WTC11 (cell line): ENCODE measurements around the gene CNTNAP2. TPM values are rescaled to one million over a fixed set of nuclear protein-coding genes. Genes with fewer than 3 reads are reported as not detected.

Experiments
- ATAC-seq: fragments of 200-7000 bp; cut with Tn5 transposase; 2 replicates; pipeline ENCODE4 v1.10.0; 2021; ENCODE audit warnings: mild to moderate bottlenecking, moderate library complexity
- CTCF ChIA-PET: fragments of 300-600 bp; sonication (Branson Sonifier 250); formaldehyde crosslinking; loops from one replicate; lab custom pipeline; 2021; ENCODE audit warnings: antibody characterized with exemption; lab: Charles Lee
- POLR2A ChIA-PET: fragments of 350-600 bp; sonication (Branson Sonifier 250); formaldehyde crosslinking; loops from one replicate; lab custom pipeline; 2021; ENCODE audit warnings: antibody characterized with exemption; lab: Charles Lee
- DNase-seq: peaks from one replicate; pipeline ENCODE4 v3.0.0; 2021; ENCODE audit warnings: low spot score
- H3K27ac Mint-ChIP-seq: 2 replicates; pipeline ENCODE4 v1.8.0; 2021; ENCODE audit warnings: mixed read lengths
- H3K27me3 Mint-ChIP-seq: 2 replicates; pipeline ENCODE4 v1.8.0; 2021; ENCODE audit warnings: low read depth, mild to moderate bottlenecking, moderate library complexity, mixed read lengths
- H3K36me3 Mint-ChIP-seq: 2 replicates; pipeline ENCODE4 v1.8.0; 2021; ENCODE audit warnings: mixed read lengths
- H3K4me1 Mint-ChIP-seq: 2 replicates; pipeline ENCODE4 v1.8.0; 2022; ENCODE audit warnings: mixed read lengths
- H3K4me3 Mint-ChIP-seq: 2 replicates; pipeline ENCODE4 v1.8.0; 2021; ENCODE audit warnings: mild to moderate bottlenecking, moderate library complexity, mixed read lengths
- H3K9me3 Mint-ChIP-seq: 2 replicates; pipeline ENCODE4 v1.8.0; 2021; ENCODE audit warnings: mixed read lengths
- EMX1 ChIP-seq: fragments of 250-450 bp; sonication (Bioruptor Pico); IDR thresholded peaks from 2 replicates; pipeline ENCODE4 v1.8.0; 2021; ENCODE audit warnings: mild to moderate bottlenecking
- FOXK1 ChIP-seq: sonication (generic); formaldehyde crosslinking; IDR thresholded peaks from 2 replicates; pipeline ENCODE4 v1.8.0; 2022; ENCODE audit warnings: mild to moderate bottlenecking, moderate library complexity, missing genetic modification reagents
- KAT7 ChIP-seq: sonication (generic); formaldehyde crosslinking; IDR thresholded peaks from 2 replicates; pipeline ENCODE4 v1.8.1; 2023; ENCODE audit warnings: missing genetic modification reagents, mild to moderate bottlenecking, borderline replicate concordance
- ZNF121 ChIP-seq: sonication (generic); formaldehyde crosslinking; IDR thresholded peaks from 2 replicates; pipeline ENCODE4 v1.8.0; 2023; ENCODE audit warnings: missing genetic modification reagents
- ZNF219 ChIP-seq: sonication (generic); formaldehyde crosslinking; IDR thresholded peaks from 2 replicates; pipeline ENCODE4 v1.8.0; 2023; ENCODE audit warnings: missing genetic modification reagents, mild to moderate bottlenecking, borderline replicate concordance
- ZNF232 ChIP-seq: sonication (generic); formaldehyde crosslinking; IDR thresholded peaks from 2 replicates; pipeline ENCODE4 v1.8.0; 2022; ENCODE audit warnings: mild to moderate bottlenecking, missing genetic modification reagents
- ZNF396 ChIP-seq: fragments of 250-450 bp; sonication (Bioruptor Pico); IDR thresholded peaks from 2 replicates; pipeline ENCODE4 v1.8.0; 2021; ENCODE audit warnings: mild to moderate bottlenecking, moderate library complexity, borderline replicate concordance
- total RNA-seq: library from RNA; stranded (reverse); gene quantifications from 3 replicates; pipeline ENCODE4 v1.2.3, GENCODE V29; 2021
- TF ChIP-seq, protein P1 (sequence below): fragments of 250-450 bp; sonication (Bioruptor Pico); IDR thresholded peaks from 2 replicates; pipeline ENCODE4 v1.9.0; 2021; ENCODE audit warnings: mild to moderate bottlenecking
- TF ChIP-seq, protein P2 (sequence below): sonication (generic); formaldehyde crosslinking; IDR thresholded peaks from 2 replicates; pipeline ENCODE4 v1.8.0; 2022; ENCODE audit warnings: mild to moderate bottlenecking, missing genetic modification reagents
- TF ChIP-seq, protein P3 (sequence below): fragments of 250-450 bp; sonication (Bioruptor Pico); IDR thresholded peaks from 2 replicates; pipeline ENCODE4 v2.1.2; 2022; ENCODE audit warnings: mild to moderate bottlenecking, moderate library complexity
- TF ChIP-seq, protein P4 (sequence below): sonication (generic); formaldehyde crosslinking; IDR thresholded peaks from 2 replicates; pipeline ENCODE4 v1.8.1; 2022; ENCODE audit warnings: low read depth, mild to moderate bottlenecking, moderate library complexity, missing genetic modification reagents, borderline replicate concordance
- TF ChIP-seq, protein P5 (sequence below): sonication (generic); formaldehyde crosslinking; conservative IDR thresholded peaks from 2 replicates; pipeline ENCODE4 v1.8.1; 2023; ENCODE audit warnings: mild to moderate bottlenecking, low read depth, missing genetic modification reagents, moderate library complexity
- TF ChIP-seq, protein P6 (sequence below): sonication (generic); formaldehyde crosslinking; IDR thresholded peaks from 2 replicates; pipeline ENCODE4 v1.8.0; 2023; ENCODE audit warnings: mild to moderate bottlenecking, missing genetic modification reagents
- TF ChIP-seq, protein P7 (sequence below): sonication (generic); formaldehyde crosslinking; IDR thresholded peaks from 2 replicates; pipeline ENCODE4 v1.8.0; 2023; ENCODE audit warnings: missing genetic modification reagents, mild to moderate bottlenecking, borderline replicate concordance
- TF ChIP-seq, protein P8 (sequence below): sonication (generic); formaldehyde crosslinking; IDR thresholded peaks from 2 replicates; pipeline ENCODE4 v1.8.1; 2022; ENCODE audit warnings: mild to moderate bottlenecking, missing genetic modification reagents, moderate library complexity, borderline replicate concordance
- TF ChIP-seq, protein P9 (sequence below): sonication (generic); formaldehyde crosslinking; IDR thresholded peaks from 2 replicates; pipeline ENCODE4 v1.8.0; 2022; ENCODE audit warnings: mild to moderate bottlenecking, missing genetic modification reagents

The CNTNAP2 gene
- total RNA-seq, 1 experiment from 2014 or later = 63.8 TPM

DNA sequence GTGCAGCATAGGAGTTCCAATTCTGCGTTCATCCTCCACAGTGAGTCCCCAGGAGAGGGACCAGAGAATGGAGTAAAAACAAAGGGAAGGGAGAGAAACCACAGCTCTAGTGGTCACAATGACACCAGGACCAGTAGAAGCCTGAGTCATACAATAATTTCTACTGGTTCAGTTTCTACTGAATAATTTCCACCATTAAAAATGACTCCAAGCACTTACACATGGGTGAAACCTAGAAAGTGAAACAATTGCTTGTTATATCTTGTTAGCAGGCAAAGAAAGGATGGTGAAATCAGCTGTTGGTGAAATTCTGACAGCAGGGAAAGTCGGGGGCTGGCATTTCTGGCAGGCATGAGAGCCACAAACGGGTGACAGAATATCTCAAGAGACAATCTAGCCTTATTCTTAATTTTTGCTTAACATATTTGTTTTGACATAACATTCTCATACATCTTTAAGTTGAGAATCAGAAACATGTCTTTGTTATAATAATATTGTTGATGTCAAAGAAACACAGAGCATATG lies 1408.2 kb downstream of the CNTNAP2 start (continued):
- TF ChIP-seq, protein P1, sequence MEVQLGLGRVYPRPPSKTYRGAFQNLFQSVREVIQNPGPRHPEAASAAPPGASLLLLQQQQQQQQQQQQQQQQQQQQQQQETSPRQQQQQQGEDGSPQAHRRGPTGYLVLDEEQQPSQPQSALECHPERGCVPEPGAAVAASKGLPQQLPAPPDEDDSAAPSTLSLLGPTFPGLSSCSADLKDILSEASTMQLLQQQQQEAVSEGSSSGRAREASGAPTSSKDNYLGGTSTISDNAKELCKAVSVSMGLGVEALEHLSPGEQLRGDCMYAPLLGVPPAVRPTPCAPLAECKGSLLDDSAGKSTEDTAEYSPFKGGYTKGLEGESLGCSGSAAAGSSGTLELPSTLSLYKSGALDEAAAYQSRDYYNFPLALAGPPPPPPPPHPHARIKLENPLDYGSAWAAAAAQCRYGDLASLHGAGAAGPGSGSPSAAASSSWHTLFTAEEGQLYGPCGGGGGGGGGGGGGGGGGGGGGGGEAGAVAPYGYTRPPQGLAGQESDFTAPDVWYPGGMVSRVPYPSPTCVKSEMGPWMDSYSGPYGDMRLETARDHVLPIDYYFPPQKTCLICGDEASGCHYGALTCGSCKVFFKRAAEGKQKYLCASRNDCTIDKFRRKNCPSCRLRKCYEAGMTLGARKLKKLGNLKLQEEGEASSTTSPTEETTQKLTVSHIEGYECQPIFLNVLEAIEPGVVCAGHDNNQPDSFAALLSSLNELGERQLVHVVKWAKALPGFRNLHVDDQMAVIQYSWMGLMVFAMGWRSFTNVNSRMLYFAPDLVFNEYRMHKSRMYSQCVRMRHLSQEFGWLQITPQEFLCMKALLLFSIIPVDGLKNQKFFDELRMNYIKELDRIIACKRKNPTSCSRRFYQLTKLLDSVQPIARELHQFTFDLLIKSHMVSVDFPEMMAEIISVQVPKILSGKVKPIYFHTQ (CRISPR knock-in tag) = no peak
- TF ChIP-seq ZNF232 (CRISPR knock-in tag) (no peak), EMX1 (CRISPR knock-in tag) (no peak), FOXK1 (CRISPR knock-in tag) (no peak)
- TF ChIP-seq, protein P2, sequence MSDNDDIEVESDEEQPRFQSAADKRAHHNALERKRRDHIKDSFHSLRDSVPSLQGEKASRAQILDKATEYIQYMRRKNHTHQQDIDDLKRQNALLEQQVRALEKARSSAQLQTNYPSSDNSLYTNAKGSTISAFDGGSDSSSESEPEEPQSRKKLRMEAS (CRISPR knock-in tag) = no peak
- TF ChIP-seq, protein P3, sequence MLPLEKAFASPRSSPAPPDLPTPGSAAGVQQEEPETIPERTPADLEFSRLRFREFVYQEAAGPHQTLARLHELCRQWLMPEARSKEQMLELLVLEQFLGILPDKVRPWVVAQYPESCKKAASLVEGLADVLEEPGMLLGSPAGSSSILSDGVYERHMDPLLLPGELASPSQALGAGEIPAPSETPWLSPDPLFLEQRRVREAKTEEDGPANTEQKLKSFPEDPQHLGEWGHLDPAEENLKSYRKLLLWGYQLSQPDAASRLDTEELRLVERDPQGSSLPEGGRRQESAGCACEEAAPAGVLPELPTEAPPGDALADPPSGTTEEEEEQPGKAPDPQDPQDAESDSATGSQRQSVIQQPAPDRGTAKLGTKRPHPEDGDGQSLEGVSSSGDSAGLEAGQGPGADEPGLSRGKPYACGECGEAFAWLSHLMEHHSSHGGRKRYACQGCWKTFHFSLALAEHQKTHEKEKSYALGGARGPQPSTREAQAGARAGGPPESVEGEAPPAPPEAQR (CRISPR knock-in tag) = no peak
- TF ChIP-seq, protein P4, sequence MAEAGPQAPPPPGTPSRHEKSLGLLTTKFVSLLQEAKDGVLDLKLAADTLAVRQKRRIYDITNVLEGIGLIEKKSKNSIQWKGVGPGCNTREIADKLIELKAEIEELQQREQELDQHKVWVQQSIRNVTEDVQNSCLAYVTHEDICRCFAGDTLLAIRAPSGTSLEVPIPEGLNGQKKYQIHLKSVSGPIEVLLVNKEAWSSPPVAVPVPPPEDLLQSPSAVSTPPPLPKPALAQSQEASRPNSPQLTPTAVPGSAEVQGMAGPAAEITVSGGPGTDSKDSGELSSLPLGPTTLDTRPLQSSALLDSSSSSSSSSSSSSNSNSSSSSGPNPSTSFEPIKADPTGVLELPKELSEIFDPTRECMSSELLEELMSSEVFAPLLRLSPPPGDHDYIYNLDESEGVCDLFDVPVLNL (CRISPR knock-in tag) = no peak
- TF ChIP-seq, protein P5, sequence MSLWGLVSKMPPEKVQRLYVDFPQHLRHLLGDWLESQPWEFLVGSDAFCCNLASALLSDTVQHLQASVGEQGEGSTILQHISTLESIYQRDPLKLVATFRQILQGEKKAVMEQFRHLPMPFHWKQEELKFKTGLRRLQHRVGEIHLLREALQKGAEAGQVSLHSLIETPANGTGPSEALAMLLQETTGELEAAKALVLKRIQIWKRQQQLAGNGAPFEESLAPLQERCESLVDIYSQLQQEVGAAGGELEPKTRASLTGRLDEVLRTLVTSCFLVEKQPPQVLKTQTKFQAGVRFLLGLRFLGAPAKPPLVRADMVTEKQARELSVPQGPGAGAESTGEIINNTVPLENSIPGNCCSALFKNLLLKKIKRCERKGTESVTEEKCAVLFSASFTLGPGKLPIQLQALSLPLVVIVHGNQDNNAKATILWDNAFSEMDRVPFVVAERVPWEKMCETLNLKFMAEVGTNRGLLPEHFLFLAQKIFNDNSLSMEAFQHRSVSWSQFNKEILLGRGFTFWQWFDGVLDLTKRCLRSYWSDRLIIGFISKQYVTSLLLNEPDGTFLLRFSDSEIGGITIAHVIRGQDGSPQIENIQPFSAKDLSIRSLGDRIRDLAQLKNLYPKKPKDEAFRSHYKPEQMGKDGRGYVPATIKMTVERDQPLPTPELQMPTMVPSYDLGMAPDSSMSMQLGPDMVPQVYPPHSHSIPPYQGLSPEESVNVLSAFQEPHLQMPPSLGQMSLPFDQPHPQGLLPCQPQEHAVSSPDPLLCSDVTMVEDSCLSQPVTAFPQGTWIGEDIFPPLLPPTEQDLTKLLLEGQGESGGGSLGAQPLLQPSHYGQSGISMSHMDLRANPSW (CRISPR knock-in tag) = no peak

DNA sequence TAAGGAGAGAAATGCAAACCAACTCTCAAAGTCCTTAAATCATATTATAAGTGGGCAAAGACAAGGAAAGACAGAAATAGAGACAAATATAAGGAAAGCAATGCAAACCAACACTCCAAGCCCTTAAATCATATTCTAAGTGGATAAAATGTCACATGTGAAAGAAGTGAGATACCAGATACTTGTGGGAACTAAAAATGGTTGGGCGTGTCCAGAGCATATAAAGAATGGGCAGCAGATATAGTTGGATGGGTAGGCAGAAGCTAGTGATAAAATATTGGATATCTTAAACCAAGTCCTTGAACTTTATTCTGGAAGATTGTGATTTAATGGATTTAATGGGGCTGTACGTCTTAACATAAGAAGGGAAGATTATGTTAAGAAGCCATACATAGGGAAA lies 1408.7 kb downstream of the CNTNAP2 start:
- no peaks in the 10 kb centered on the region for H3K9me3 Mint-ChIP-seq
- TF ChIP-seq, protein P6, sequence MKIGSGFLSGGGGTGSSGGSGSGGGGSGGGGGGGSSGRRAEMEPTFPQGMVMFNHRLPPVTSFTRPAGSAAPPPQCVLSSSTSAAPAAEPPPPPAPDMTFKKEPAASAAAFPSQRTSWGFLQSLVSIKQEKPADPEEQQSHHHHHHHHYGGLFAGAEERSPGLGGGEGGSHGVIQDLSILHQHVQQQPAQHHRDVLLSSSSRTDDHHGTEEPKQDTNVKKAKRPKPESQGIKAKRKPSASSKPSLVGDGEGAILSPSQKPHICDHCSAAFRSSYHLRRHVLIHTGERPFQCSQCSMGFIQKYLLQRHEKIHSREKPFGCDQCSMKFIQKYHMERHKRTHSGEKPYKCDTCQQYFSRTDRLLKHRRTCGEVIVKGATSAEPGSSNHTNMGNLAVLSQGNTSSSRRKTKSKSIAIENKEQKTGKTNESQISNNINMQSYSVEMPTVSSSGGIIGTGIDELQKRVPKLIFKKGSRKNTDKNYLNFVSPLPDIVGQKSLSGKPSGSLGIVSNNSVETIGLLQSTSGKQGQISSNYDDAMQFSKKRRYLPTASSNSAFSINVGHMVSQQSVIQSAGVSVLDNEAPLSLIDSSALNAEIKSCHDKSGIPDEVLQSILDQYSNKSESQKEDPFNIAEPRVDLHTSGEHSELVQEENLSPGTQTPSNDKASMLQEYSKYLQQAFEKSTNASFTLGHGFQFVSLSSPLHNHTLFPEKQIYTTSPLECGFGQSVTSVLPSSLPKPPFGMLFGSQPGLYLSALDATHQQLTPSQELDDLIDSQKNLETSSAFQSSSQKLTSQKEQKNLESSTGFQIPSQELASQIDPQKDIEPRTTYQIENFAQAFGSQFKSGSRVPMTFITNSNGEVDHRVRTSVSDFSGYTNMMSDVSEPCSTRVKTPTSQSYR (CRISPR knock-in tag) = no peak
- TF ChIP-seq ZNF121 (CRISPR knock-in tag) (no peak), ZNF396 (CRISPR knock-in tag) (no peak), EMX1 (CRISPR knock-in tag) (no peak), ZNF219 (no peak), KAT7 (CRISPR knock-in tag) (no peak)
- TF ChIP-seq, protein P7, sequence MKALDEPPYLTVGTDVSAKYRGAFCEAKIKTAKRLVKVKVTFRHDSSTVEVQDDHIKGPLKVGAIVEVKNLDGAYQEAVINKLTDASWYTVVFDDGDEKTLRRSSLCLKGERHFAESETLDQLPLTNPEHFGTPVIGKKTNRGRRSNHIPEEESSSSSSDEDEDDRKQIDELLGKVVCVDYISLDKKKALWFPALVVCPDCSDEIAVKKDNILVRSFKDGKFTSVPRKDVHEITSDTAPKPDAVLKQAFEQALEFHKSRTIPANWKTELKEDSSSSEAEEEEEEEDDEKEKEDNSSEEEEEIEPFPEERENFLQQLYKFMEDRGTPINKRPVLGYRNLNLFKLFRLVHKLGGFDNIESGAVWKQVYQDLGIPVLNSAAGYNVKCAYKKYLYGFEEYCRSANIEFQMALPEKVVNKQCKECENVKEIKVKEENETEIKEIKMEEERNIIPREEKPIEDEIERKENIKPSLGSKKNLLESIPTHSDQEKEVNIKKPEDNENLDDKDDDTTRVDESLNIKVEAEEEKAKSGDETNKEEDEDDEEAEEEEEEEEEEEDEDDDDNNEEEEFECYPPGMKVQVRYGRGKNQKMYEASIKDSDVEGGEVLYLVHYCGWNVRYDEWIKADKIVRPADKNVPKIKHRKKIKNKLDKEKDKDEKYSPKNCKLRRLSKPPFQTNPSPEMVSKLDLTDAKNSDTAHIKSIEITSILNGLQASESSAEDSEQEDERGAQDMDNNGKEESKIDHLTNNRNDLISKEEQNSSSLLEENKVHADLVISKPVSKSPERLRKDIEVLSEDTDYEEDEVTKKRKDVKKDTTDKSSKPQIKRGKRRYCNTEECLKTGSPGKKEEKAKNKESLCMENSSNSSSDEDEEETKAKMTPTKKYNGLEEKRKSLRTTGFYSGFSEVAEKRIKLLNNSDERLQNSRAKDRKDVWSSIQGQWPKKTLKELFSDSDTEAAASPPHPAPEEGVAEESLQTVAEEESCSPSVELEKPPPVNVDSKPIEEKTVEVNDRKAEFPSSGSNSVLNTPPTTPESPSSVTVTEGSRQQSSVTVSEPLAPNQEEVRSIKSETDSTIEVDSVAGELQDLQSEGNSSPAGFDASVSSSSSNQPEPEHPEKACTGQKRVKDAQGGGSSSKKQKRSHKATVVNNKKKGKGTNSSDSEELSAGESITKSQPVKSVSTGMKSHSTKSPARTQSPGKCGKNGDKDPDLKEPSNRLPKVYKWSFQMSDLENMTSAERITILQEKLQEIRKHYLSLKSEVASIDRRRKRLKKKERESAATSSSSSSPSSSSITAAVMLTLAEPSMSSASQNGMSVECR (CRISPR knock-in tag) = no peak
- TF ChIP-seq, protein P8, sequence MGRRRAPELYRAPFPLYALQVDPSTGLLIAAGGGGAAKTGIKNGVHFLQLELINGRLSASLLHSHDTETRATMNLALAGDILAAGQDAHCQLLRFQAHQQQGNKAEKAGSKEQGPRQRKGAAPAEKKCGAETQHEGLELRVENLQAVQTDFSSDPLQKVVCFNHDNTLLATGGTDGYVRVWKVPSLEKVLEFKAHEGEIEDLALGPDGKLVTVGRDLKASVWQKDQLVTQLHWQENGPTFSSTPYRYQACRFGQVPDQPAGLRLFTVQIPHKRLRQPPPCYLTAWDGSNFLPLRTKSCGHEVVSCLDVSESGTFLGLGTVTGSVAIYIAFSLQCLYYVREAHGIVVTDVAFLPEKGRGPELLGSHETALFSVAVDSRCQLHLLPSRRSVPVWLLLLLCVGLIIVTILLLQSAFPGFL (CRISPR knock-in tag) = no peak
- TF ChIP-seq, protein P9, sequence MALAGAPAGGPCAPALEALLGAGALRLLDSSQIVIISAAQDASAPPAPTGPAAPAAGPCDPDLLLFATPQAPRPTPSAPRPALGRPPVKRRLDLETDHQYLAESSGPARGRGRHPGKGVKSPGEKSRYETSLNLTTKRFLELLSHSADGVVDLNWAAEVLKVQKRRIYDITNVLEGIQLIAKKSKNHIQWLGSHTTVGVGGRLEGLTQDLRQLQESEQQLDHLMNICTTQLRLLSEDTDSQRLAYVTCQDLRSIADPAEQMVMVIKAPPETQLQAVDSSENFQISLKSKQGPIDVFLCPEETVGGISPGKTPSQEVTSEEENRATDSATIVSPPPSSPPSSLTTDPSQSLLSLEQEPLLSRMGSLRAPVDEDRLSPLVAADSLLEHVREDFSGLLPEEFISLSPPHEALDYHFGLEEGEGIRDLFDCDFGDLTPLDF (CRISPR knock-in tag) = no peak

More for the DNA sequence above, 1408.7 kb downstream of the CNTNAP2 start:
- CTCF ChIA-PET = no interaction called here
- DNase-seq = no peak
- H3K36me3 Mint-ChIP-seq = no peaks in the 10 kb centered on the region
- no peak overlapping the region for H3K27ac Mint-ChIP-seq
- no peaks in the 10 kb centered on the region for H3K27me3 Mint-ChIP-seq
- ATAC-seq = no peak
- H3K4me3 Mint-ChIP-seq = no peak overlapping the region
- 0 out of 2 replicates have a peak, but pooled peaks cover 3% of the 10 kb centered on the region for H3K4me1 Mint-ChIP-seq
- POLR2A ChIA-PET = no interaction called here
